ENCODE results near the gene CNIH2.
"Not testable (repeated sequence)": the region's sequence is repeated elsewhere in the genome, so short reads cannot be mapped to it uniquely, and the experiment has no call there.

The CNIH2 gene

GRCh38 chr11:66277471-66278362 lies at the start of gene CNIH2:
TSS of gene CNIH2 (plus strand) at chr11:66278175. CDS start at chr11:66278457, 282 bp downstream.
- no peak for FAIRE-seq

DNA sequence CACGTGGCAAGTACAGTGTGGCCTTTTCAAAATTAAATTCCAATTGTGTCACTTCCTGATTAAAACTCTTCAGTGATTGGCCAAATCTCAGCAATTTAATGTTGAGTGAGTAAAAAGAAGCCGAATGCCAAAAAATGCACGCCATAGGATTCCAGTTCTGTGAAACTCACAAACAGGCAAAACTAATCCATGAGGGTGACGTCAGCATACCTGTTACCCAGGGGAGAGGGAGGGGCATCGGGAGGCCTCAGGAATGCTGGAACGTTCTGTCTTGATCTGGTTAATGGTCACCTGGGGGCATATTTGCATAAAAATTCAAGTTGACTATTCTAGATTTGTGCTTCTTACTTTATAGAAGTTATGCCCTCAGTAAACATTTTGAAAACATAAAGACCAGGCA lies 49.5 kb upstream of the CNIH2 start:
- no peak for FAIRE-seq

DNA sequence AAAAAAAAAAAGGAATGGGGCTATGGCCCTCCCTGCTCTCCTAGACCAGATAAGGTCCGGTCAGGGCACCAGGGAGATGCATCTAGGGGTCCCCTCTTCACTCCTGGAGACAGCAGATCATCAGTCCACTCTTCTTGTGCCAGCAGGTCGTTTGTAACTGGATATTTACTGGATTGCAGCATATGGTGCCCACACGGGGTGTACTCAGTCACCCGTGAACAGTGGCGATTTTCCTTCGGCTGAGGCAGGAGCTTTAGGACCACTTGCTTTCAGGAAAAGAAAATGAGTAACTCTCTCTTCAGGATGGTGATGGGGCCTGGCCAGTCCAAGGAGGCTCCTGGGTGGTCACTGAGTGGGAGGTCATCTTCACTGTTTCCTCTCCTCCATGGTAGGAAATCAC lies 47.8 kb upstream of the CNIH2 start:
- FAIRE-seq, result no peak

- no peak for FAIRE-seq
Observed at GRCh38 chr11:66230978-66231377, 47.0 kb upstream of the CNIH2 start.

- no peak for FAIRE-seq
Observed at GRCh38 chr11:66231561-66231960, 46.4 kb upstream of the CNIH2 start.

DNA sequence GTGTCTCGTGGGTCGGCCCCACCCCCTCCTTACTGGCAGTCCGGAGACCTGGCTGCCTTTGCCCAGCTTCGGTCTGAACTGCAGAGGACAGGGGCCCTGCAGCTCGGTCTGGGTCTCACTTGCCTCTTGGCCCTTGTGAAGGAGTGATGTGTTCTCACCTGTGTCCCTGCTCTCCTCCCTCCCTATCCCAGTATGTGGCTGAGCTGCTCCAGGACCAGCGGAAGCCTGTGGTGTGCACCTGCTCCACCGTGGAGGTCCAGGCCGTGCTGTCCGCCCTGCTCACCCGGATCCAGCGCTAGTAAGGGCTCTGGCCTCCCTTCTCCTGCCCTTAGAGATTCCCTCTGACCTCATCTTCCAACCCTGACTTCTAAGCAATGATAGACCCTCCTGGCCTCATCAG lies 45.2 kb upstream of the CNIH2 start:
- FAIRE-seq, result no peak

GRCh38 chr11:66233301-66233700 lies 44.7 kb upstream of the CNIH2 start:
- no peak for FAIRE-seq

- FAIRE-seq, result no peak
Observed at GRCh38 chr11:66235141-66235540, 42.8 kb upstream of the CNIH2 start.

GRCh38 chr11:66237867-66238266 lies 40.1 kb upstream of the CNIH2 start:
- FAIRE-seq, result no peak

DNA sequence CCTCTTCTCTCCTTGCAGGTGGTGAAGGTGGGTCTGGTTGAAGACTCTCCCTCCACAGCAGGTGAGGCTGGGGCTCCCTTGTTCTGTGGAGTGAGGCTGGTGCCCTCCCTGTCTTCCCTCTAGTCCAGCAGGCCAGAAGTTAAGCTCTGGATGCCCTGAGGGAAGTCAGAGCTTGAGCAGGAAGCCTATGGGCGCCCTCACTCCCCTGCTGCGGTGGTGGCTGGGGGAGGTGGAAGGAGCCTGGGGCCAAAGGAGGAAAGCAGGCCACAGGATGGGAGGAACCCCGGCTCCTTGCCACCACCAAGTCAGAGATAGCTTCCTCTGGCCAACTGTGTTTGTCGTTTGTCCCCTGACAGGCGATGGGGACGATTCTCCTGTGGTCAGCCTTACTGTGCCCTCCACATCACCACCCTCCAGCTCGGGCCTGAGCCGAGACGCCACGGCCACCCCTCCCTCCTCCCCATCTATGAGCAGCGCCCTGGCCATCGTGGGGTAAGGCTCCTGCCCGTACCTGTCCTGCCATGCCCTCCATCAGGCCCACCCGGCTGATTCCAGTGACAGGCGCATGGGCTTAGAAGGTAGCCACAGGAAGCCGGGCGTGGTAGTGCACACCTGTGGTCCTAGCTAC lies 39.1 kb upstream of the CNIH2 start:
- FAIRE-seq, result no peak

- FAIRE-seq, result no peak
Observed at GRCh38 chr11:66239511-66239910, 38.5 kb upstream of the CNIH2 start.

- FAIRE-seq, result no peak
Observed at GRCh38 chr11:66239998-66240780, 37.8 kb upstream of the CNIH2 start.

GRCh38 chr11:66240781-66241136 lies 37.2 kb upstream of the CNIH2 start:
- no peak for FAIRE-seq

DNA sequence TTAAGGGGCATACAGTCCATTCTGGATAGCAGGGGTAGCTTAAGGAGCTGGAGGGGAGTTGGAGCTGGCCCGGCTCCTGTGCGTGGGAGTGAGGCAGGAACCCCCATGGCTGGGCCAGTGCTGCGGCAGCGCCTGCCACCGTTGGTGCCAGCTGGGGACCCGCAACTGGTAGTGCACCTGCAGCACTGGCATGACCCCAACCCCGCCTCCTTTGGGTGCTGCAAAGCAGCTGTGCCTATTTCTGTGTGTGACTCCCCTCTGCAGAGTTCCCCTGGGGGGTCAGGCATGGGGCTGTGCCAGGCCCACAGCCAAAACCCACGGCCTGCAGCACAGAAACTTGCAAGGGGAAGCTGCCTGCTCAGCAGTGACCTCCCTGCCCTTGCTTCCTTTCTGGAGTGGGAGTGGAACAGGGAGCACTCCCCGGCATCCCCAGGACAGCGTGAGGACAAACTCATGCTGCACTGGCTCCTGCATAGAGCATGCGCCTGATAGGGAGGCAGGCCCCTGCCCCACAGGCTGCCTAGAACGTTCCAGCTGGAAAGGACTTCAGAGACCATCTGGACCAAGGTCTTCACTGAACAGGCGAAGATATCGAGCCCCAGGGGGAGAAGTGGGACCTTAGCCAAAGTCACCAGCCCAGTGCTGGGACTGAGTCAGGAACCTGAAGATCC lies 35.7 kb upstream of the CNIH2 start:
- FAIRE-seq, result no peak

DNA sequence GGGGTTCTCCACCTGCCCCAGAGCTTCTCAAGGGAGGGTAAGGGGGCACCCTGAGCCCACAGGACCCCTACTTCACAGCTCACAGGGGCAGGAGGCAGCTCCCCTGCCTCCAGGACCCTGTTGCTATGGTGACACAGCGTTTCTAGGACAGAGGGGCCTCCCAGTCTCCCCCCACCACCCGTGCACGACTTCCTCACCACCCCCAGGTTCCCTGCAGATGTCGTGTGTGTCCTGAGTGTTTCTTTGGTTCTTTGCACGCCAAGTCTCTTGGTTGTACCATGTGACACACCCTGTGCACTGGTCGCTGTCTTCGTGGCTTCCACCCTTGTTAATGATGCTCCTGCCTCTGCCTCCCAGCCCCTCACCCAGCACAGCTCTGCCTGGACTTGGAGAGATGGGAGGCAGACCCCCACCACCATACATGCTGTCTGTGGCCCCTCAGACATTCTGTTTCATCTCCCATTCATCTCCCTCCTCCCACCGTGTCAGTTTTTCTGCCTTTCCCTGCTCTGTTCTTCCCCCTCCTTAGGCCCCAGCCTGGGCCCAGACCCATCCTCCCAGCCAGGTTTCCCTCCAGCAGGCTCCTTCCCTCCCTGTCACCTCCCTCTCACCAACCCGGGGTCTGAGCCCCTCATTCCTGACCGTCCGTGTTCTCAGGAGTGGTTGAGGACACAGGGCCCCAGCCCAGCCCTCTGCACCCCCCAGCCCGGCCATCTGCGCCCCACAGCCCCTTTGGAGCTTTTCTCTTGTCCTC lies 34.0 kb upstream of the CNIH2 start:
- FAIRE-seq, result no peak

GRCh38 chr11:66247295-66247694 lies 30.7 kb upstream of the CNIH2 start:
- no peak for FAIRE-seq

DNA sequence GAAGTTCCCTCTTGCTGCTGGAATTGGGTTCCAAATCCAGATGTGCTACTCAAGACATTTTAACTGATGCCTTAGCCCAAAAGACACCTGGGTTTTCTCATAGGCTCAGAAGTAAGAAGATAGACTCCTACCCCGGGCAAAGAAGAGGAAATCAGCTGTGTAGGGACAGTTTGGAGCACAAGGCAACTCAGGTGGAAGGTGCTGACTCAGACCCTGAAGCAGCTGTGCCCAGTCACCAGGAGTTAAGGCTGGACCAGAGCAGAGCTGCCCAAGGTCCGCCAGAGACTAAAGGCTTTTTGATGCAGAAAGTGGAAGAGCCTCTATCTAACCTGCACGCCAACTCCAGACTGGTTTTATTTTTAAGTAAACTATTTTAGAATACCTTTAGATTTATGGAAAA lies 30.2 kb upstream of the CNIH2 start:
- no peak for FAIRE-seq

GRCh38 chr11:66248903-66249302 lies 29.1 kb upstream of the CNIH2 start:
- no peak for FAIRE-seq

- FAIRE-seq, result no peak
Observed at GRCh38 chr11:66251809-66252208, 26.2 kb upstream of the CNIH2 start.

DNA sequence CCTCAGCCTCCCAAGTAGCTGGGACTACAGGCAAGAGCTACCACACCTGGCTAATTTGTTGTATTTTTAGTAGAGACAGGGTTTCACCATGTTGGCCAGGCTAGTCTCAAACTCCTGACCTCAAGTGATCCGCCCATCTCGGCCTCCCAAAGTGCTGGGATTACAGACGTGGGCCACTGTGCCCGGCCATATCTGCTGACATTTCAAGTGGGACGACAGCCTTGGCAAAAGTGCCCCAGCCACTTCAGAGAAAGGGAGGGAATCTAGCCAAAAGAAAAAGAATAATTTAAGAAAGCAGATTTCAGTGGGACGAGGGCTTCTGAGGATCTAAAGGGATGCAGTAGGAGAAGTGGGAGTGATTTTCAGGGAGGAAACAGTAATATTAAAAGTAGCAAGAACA lies 24.9 kb upstream of the CNIH2 start:
- not testable (repeated sequence) for FAIRE-seq

- no peak for FAIRE-seq
Observed at GRCh38 chr11:66258473-66258893, 19.5 kb upstream of the CNIH2 start.

GRCh38 chr11:66259225-66259624 lies 18.8 kb upstream of the CNIH2 start:
- FAIRE-seq, result no peak
